Measurements from ENCODE around the gene RTN4R. TPM values are rescaled to one million over a fixed set of nuclear protein-coding genes. Genes with fewer than 3 reads are reported as not detected.

RTN4R gene
- total RNA-seq, 2 donors from 2014 or later = 0.48 to 0.78 TPM

- peaks cover 9% of the 10 kb centered on the region for H3K9me3 Mint-ChIP-seq
- no peaks in the 10 kb centered on the region for H3K36me3 Mint-ChIP-seq
- ATAC-seq = no peak
- H3K27me3 Mint-ChIP-seq = no peaks in the 10 kb centered on the region
- DNase-seq (ENCODE audit: low spot score) = no peak
- H3K27ac Mint-ChIP-seq = no peak overlapping the region
- peaks cover 10 to 11% of the 10 kb centered on the region in 2 donors for H3K4me1 Mint-ChIP-seq (ENCODE audit: low read depth in 2 of 2)
- H3K4me3 Mint-ChIP-seq = no peak overlapping the region
These were observed 39.8 kb downstream of the RTN4R start for GRCh38 chr22:20228055-20228938.

- no peak for DNase-seq (ENCODE audit: low spot score)
- Mint-ChIP-seq H3K4me1 (ENCODE audit: low read depth in 2 of 2) (peaks cover 10 to 11% of the 10 kb centered on the region in 2 donors), H3K36me3 (no peaks in the 10 kb centered on the region), H3K9me3 (peaks cover 9% of the 10 kb centered on the region), H3K27me3 (no peaks in the 10 kb centered on the region), H3K27ac (no peak overlapping the region), H3K4me3 (no peak overlapping the region)
- no peak for ATAC-seq
These were observed 40.8 kb downstream of the RTN4R start for GRCh38 chr22:20227363-20227762.

- H3K27ac Mint-ChIP-seq = no peak overlapping the region
- peaks cover 10 to 11% of the 10 kb centered on the region in 2 donors for H3K4me1 Mint-ChIP-seq (ENCODE audit: low read depth in 2 of 2)
- peaks cover 9% of the 10 kb centered on the region for H3K9me3 Mint-ChIP-seq
- no peaks in the 10 kb centered on the region for H3K36me3 Mint-ChIP-seq
- ATAC-seq (no peak), DNase-seq (ENCODE audit: low spot score) (no peak)
- no peak overlapping the region for H3K4me3 Mint-ChIP-seq
- H3K27me3 Mint-ChIP-seq = no peaks in the 10 kb centered on the region
These were observed 41.3 kb downstream of the RTN4R start for GRCh38 chr22:20226760-20227350.

- no peak overlapping the region for H3K4me3 Mint-ChIP-seq
These were observed 41.9 kb downstream of the RTN4R start for GRCh38 chr22:20226077-20226716.

GRCh38 chr22:20225693-20225966 is 42.5 kb downstream of the RTN4R start:
- ATAC-seq (no peak), DNase-seq (ENCODE audit: low spot score) (no peak)
- Mint-ChIP-seq H3K36me3 (no peaks in the 10 kb centered on the region), H3K4me1 (ENCODE audit: low read depth in 2 of 2) (peaks cover 10 to 11% of the 10 kb centered on the region in 2 donors), H3K27me3 (no peaks in the 10 kb centered on the region), H3K9me3 (peaks cover 9% of the 10 kb centered on the region), H3K4me3 (no peak overlapping the region), H3K27ac (peak overlapping the region in 1 of 2 donors; percentile 67)

More at GRCh38 chr22:20226077-20226716, 41.9 kb downstream of the RTN4R start:
- no peak for DNase-seq (ENCODE audit: low spot score)
- H3K9me3 Mint-ChIP-seq = peaks cover 9% of the 10 kb centered on the region
- peaks cover 10 to 11% of the 10 kb centered on the region in 2 donors for H3K4me1 Mint-ChIP-seq (ENCODE audit: low read depth in 2 of 2)
- no peak for ATAC-seq
- H3K36me3 Mint-ChIP-seq = no peaks in the 10 kb centered on the region
- H3K27me3 Mint-ChIP-seq = no peaks in the 10 kb centered on the region
- no peak overlapping the region for H3K27ac Mint-ChIP-seq

- DNase-seq (ENCODE audit: low spot score) (no peak), ATAC-seq (no peak)
- no peaks in the 10 kb centered on the region for H3K36me3 Mint-ChIP-seq
- peaks cover 9% of the 10 kb centered on the region for H3K9me3 Mint-ChIP-seq
- H3K27me3 Mint-ChIP-seq = no peaks in the 10 kb centered on the region
- H3K4me3 Mint-ChIP-seq = peak overlapping the region; percentile 59
- H3K27ac Mint-ChIP-seq = peak overlapping the region in 1 of 2 donors; percentile 67
- H3K4me1 Mint-ChIP-seq (ENCODE audit: low read depth in 2 of 2) = peaks cover 10 to 11% of the 10 kb centered on the region in 2 donors
These were observed 43.0 kb downstream of the RTN4R start for GRCh38 chr22:20224917-20225692.

- no peak overlapping the region for H3K4me3 Mint-ChIP-seq
- H3K27ac Mint-ChIP-seq = no peak overlapping the region
- DNase-seq (ENCODE audit: low spot score) (no peak), ATAC-seq (no peak)
- no peaks in the 10 kb centered on the region for H3K27me3 Mint-ChIP-seq
- peaks cover 9% of the 10 kb centered on the region for H3K9me3 Mint-ChIP-seq
- H3K36me3 Mint-ChIP-seq = no peaks in the 10 kb centered on the region
- H3K4me1 Mint-ChIP-seq (ENCODE audit: low read depth in 2 of 2) = peaks cover 10 to 11% of the 10 kb centered on the region in 2 donors
These were observed 43.9 kb downstream of the RTN4R start for GRCh38 chr22:20224256-20224626.

GRCh38 chr22:20223421-20224255 is 44.5 kb downstream of the RTN4R start:
- H3K4me3 Mint-ChIP-seq = no peak overlapping the region
- no peak overlapping the region for H3K27ac Mint-ChIP-seq
- H3K36me3 Mint-ChIP-seq = no peaks in the 10 kb centered on the region
- DNase-seq (ENCODE audit: low spot score) (no peak), ATAC-seq (no peak)
- H3K9me3 Mint-ChIP-seq = peaks cover 9% of the 10 kb centered on the region
- no peaks in the 10 kb centered on the region for H3K27me3 Mint-ChIP-seq
- peaks cover 10 to 11% of the 10 kb centered on the region in 2 donors for H3K4me1 Mint-ChIP-seq (ENCODE audit: low read depth in 2 of 2)

GRCh38 chr22:20222764-20223420 is 45.2 kb downstream of the RTN4R start:
- ATAC-seq (no peak), DNase-seq (ENCODE audit: low spot score) (no peak)
- Mint-ChIP-seq H3K4me1 (ENCODE audit: low read depth in 2 of 2) (peaks cover 11 to 12% of the 10 kb centered on the region in 2 donors), H3K4me3 (no peak overlapping the region), H3K36me3 (no peaks in the 10 kb centered on the region), H3K27ac (no peak overlapping the region), H3K9me3 (peaks cover 9% of the 10 kb centered on the region), H3K27me3 (no peaks in the 10 kb centered on the region)

GRCh38 chr22:20221421-20222340 is 46.4 kb downstream of the RTN4R start:
- Mint-ChIP-seq H3K4me1 (ENCODE audit: low read depth in 2 of 2) (peaks cover 11 to 12% of the 10 kb centered on the region in 2 donors), H3K27ac (no peak overlapping the region), H3K9me3 (peaks cover 9% of the 10 kb centered on the region), H3K27me3 (no peaks in the 10 kb centered on the region), H3K4me3 (no peak overlapping the region), H3K36me3 (no peaks in the 10 kb centered on the region)
- no peak for ATAC-seq
- DNase-seq (ENCODE audit: low spot score) = no peak

- no peak overlapping the region for H3K27ac Mint-ChIP-seq
- no peaks in the 10 kb centered on the region for H3K36me3 Mint-ChIP-seq
- no peak for DNase-seq (ENCODE audit: low spot score)
- no peak for ATAC-seq
- H3K9me3 Mint-ChIP-seq = peaks cover 9% of the 10 kb centered on the region
- no peak overlapping the region for H3K4me3 Mint-ChIP-seq
- H3K4me1 Mint-ChIP-seq (ENCODE audit: low read depth in 2 of 2) = peaks cover 11 to 12% of the 10 kb centered on the region in 2 donors
- H3K27me3 Mint-ChIP-seq = no peaks in the 10 kb centered on the region
These were observed 47.5 kb downstream of the RTN4R start for GRCh38 chr22:20220629-20221026.
